OCI-LY7 (cell line): Measurements from ENCODE around the gene NAV2. TPM values are rescaled to one million over a fixed set of nuclear protein-coding genes. Genes with fewer than 3 reads are reported as not detected.
A peak's percentile ranks its signal among the peaks of the same experiment; 100 is the strongest.

ENCODE experiments used
- BruUV-seq: library from RNA; stranded (reverse); fragments of 400-500 nt; replicated peaks from 2 replicates; lab custom pipeline; 2021; lab: Mats Ljungman, UMichigan
- CTCF ChIA-PET: fragments of 300-600 bp; sonication (Branson Sonifier 250); formaldehyde crosslinking; loops from one replicate; lab custom pipeline; 2022; ENCODE audit warnings: antibody characterized with exemption; ENCODE audit not compliant: unreplicated experiment; lab: Charles Lee
- POLR2A ChIA-PET: fragments of 300-600 bp; sonication (Branson Sonifier 250); formaldehyde crosslinking; loops from one replicate; lab custom pipeline; 2022; ENCODE audit warnings: antibody characterized with exemption; lab: Charles Lee
- DNase-seq: peaks from one replicate; pipeline ENCODE4 v3.0.0-alpha.2; 2015; ENCODE audit warnings: low spot score
- H2AFZ ChIP-seq: fragments of 200-600 bp; sonication (generic), shearing (Covaris generic); 2 replicates; pipeline ENCODE4 v1.6.1; 2014; ENCODE audit warnings: mild to moderate bottlenecking, antibody characterized with exemption, low read length, moderate library complexity
- H3K27ac ChIP-seq: fragments of 200-600 bp; sonication (generic); 2 replicates; pipeline ENCODE4 v1.5.1; 2014; ENCODE audit warnings: mixed run types, low read depth, mild to moderate bottlenecking, moderate library complexity, low read length, inconsistent platforms; ENCODE audit not compliant: poor library complexity, severe bottlenecking
- H3K36me3 ChIP-seq: fragments of 200-600 bp; sonication (generic); 2 replicates; pipeline ENCODE4 v1.6.1; 2014; ENCODE audit warnings: mild to moderate bottlenecking, antibody characterized with exemption, low read length, moderate library complexity, mixed read lengths; ENCODE audit not compliant: insufficient read depth
- H3K4me1 ChIP-seq: fragments of 200-600 bp; sonication (generic); 2 replicates; pipeline ENCODE4 v1.5.1; 2014; ENCODE audit warnings: mild to moderate bottlenecking, low read length; ENCODE audit not compliant: insufficient read depth, poor library complexity, severe bottlenecking
- H3K4me2 ChIP-seq: fragments of 200-600 bp; sonication (generic); 2 replicates; pipeline ENCODE4 v1.6.1; 2014; ENCODE audit warnings: mild to moderate bottlenecking, low read length
- H3K4me3 ChIP-seq: fragments of 200-600 bp; sonication (generic); 2 replicates; pipeline ENCODE4 v1.5.1; 2014; ENCODE audit warnings: mild to moderate bottlenecking, low read depth, low read length; ENCODE audit not compliant: poor library complexity, severe bottlenecking
- H3K79me2 ChIP-seq: fragments of 200-600 bp; sonication (generic); 2 replicates; pipeline ENCODE4 v1.6.1; 2016; ENCODE audit warnings: low read depth, mild to moderate bottlenecking, low read length, moderate library complexity, mixed read lengths; ENCODE audit not compliant: insufficient read depth
- H3K9me2 ChIP-seq: fragments of 200-600 bp; sonication (generic); 2 replicates; pipeline ENCODE4 v1.6.1; 2016; ENCODE audit warnings: mild to moderate bottlenecking, low read length, mixed read lengths; ENCODE audit not compliant: insufficient read depth
- H3K9me3 ChIP-seq: fragments of 200-600 bp; sonication (generic); 2 replicates; pipeline ENCODE4 v1.6.1; 2014; ENCODE audit warnings: mild to moderate bottlenecking, mixed run types, low read length, mixed read lengths
- H4K20me1 ChIP-seq: fragments of 200-600 bp; sonication (generic); 2 replicates; pipeline ENCODE4 v1.6.1; 2014; ENCODE audit warnings: mild to moderate bottlenecking, antibody characterized with exemption, low read length, moderate library complexity, mixed read lengths; ENCODE audit not compliant: insufficient read depth
- EZH2phosphoT487 ChIP-seq: fragments of 200-600 bp; sonication (generic); IDR thresholded peaks from 2 replicates; pipeline ENCODE4 v1.6.1; 2018; ENCODE audit warnings: low read depth, borderline replicate concordance, mild to moderate bottlenecking, mixed run types, antibody characterized with exemption, low read length, moderate library complexity, mixed read lengths
- intact Hi-C: fragments of 100-400 bp; cut with micrococcal nuclease; formaldehyde crosslinking; loops from one replicate; pipeline ENCODE4 v1.10.0; 2022; ENCODE audit not compliant: unreplicated experiment
- total RNA-seq, 2 experiments: library from RNA; depleted of rRNA in 1 of 2; stranded (reverse); fragments of >200 nt in 1 of 2; shearing (Covaris generic) in 1 of 2; gene quantifications; 2 replicates each; pipeline ENCODE4 v1.2.3, GENCODE V29; 2014 to 2022
- TF ChIP-seq, protein P1 (sequence below): fragments of 200-600 bp; sonication (generic); conservative IDR thresholded peaks from 2 replicates; pipeline ENCODE4 v1.5.1; 2014; ENCODE audit warnings: mild to moderate bottlenecking, antibody characterized with exemption, low read length, moderate library complexity, mixed read lengths

Gene NAV2
- total RNA-seq, 2 experiments from 2014 or later, result 0.06 to 0.68 TPM

DNA sequence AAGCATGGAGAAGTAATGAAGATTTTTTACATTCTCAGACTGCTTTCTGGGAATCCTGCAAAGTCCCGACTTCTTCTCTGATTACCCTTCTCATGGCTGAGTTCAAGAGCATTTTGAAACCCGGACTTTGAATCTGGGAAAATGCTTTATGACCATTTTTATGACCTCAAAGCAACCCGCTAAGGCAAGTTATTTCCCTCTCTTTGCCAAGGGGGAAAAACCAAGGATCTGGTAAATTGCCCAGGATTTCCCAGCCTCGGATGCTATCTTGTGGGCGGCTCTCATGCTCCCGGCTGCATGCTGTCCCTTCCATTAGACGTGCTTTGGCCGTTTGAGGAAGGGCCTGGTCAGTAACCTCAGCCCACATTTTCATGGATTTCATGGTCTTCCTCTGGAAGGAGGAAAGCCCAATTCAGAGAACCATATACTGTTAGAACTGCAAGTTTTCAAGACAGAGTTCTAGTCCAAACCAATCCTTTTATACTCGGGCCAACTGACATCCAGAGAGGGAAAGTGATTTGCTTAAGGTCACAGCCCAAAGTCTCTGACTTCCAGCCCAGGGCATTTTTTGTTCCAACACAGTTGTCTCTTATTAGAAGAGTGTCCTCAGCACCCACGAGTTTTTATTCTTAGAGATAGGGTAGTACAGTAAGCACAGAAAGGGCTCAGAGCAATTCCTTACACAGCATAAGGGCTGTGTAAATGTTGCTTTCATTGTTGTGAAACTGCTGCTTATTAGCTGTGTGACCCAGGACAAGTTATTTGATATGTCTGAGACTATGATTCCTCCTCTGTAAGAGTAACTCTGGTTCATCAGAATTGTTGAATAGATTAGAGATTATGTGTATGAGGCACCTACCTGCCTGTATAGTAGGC is 77.4 kb downstream of the NAV2 start:
- Histone ChIP-seq H3K4me1 (peaks cover 6% of the 10 kb centered on the region), H2AFZ (no peak overlapping the region), H3K9me2 (no peaks in the 10 kb centered on the region), H4K20me1 (no peaks in the 10 kb centered on the region), H3K36me3 (no peaks in the 10 kb centered on the region), H3K4me3 (no peak overlapping the region), H3K4me2 (no peak overlapping the region), H3K27ac (no peak overlapping the region), H3K79me2 (no peaks in the 10 kb centered on the region), H3K9me3 (no peaks in the 10 kb centered on the region)
- no peak for DNase-seq
- ChIA-PET POLR2A (no interaction called here), CTCF (no interaction called here)
- TF ChIP-seq, protein P1, sequence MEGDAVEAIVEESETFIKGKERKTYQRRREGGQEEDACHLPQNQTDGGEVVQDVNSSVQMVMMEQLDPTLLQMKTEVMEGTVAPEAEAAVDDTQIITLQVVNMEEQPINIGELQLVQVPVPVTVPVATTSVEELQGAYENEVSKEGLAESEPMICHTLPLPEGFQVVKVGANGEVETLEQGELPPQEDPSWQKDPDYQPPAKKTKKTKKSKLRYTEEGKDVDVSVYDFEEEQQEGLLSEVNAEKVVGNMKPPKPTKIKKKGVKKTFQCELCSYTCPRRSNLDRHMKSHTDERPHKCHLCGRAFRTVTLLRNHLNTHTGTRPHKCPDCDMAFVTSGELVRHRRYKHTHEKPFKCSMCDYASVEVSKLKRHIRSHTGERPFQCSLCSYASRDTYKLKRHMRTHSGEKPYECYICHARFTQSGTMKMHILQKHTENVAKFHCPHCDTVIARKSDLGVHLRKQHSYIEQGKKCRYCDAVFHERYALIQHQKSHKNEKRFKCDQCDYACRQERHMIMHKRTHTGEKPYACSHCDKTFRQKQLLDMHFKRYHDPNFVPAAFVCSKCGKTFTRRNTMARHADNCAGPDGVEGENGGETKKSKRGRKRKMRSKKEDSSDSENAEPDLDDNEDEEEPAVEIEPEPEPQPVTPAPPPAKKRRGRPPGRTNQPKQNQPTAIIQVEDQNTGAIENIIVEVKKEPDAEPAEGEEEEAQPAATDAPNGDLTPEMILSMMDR, result no peak
- no peak for TF ChIP-seq EZH2phosphoT487
- intact Hi-C loops, result no loop called here
- BruUV-seq, result no TSS peak

DNA sequence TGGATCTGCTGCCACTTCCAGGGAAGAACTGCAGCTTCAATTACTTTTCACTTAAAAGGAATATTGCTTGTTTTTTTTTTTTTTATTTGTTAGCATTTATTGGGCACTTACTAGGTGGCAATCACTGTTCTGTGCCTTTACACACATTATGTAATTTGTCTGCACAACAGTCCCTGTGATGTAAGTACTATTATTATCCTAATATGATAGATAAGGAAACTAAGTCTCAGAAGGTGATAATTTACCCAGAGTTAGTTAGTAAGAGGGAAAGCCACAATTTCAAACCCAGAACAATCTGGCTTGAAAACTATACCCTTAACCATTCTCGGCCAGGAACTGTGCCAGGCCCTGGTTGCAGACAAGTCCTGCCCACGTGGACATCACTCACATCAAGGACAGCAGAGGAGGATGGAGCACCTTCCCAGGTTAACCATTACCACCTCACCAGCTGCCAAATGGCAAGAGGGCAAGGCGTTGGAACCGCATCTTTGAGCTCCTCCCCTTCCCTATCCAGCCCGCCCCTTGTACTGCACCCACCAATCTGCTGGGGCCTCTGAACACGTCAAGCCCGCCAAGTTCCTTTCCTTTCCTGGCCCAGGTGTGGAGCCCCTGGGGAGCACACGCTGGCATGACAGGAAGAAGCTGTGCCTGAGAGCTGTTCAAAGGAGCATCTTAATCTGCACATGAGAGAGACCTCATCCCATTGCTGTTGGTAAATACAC is 78.4 kb downstream of the NAV2 start:
- H3K4me2 ChIP-seq, result peak overlapping the region; percentile 42
- H3K9me3 ChIP-seq, result no peaks in the 10 kb centered on the region
- no TSS peak for BruUV-seq
- H3K4me1 ChIP-seq, result peaks cover 6% of the 10 kb centered on the region
- H3K27ac ChIP-seq, result no peak overlapping the region
- peak; percentile 32 for DNase-seq
- ChIA-PET CTCF (no interaction called here), POLR2A (interaction anchor here (0.6 kb wide), 1 partner anchor 552 kb away, joined by 3 read pairs; no protein-coding TSS in a partner anchor)
- H3K9me2 ChIP-seq, result no peaks in the 10 kb centered on the region
- intact Hi-C loops, result no loop called here
- H3K36me3 ChIP-seq, result no peaks in the 10 kb centered on the region
- peak overlapping the region; percentile 51 for H2AFZ ChIP-seq
- no peak overlapping the region for H3K4me3 ChIP-seq
- H3K79me2 ChIP-seq, result no peaks in the 10 kb centered on the region
- no peaks in the 10 kb centered on the region for H4K20me1 ChIP-seq
- TF ChIP-seq EZH2phosphoT487, result no peak
- TF ChIP-seq, protein P1, result no peak
